HG02885 (cell line): Measurements from ENCODE around the gene MRGPRD.

Source experiments
- ATAC-seq: cut with Tn5 transposase; IDR thresholded peaks from one replicate; pipeline ENCODE4 v1.9.1; 2021; ENCODE audit warnings: mild to moderate bottlenecking; ENCODE audit not compliant: unreplicated experiment, poor library complexity

Gene MRGPRD

DNA sequence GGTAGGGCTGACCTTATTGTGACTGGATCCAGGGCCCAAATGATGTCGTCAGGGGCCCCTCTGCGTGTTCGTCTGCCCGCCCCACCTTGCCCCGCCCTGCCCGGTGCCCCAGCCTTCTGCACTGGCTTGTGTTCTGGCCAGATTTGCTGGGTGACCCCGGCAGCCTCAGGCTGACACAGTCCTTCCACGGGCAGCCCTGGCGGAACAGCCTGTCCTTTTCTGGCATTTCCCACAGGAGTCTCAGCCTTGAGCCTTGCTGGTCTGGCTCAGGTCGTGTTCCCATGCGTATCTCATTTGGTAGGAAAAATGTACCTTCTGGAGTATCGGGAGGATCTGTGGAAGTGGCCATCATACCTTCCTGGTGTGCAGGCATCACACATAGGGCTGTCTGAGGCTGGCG lies 46.1 kb downstream of the MRGPRD start:
- no peak for ATAC-seq

DNA sequence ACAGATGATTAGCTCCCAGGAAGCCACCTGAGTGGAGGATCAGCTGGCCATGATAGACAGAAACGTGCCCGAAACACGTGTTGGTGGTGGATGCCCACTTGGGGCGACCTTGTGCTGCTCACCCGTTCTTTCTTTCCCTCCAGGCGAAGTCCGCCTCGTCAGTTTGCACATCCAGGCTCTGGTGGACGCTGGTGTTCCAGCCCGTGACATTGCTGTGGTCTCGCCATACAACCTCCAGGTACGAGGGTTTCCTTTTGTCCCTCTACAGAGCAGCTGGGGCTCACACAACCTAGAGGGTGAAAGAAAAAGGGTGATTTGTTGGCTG lies 46.5 kb downstream of the MRGPRD start:
- ATAC-seq, result no peak

DNA sequence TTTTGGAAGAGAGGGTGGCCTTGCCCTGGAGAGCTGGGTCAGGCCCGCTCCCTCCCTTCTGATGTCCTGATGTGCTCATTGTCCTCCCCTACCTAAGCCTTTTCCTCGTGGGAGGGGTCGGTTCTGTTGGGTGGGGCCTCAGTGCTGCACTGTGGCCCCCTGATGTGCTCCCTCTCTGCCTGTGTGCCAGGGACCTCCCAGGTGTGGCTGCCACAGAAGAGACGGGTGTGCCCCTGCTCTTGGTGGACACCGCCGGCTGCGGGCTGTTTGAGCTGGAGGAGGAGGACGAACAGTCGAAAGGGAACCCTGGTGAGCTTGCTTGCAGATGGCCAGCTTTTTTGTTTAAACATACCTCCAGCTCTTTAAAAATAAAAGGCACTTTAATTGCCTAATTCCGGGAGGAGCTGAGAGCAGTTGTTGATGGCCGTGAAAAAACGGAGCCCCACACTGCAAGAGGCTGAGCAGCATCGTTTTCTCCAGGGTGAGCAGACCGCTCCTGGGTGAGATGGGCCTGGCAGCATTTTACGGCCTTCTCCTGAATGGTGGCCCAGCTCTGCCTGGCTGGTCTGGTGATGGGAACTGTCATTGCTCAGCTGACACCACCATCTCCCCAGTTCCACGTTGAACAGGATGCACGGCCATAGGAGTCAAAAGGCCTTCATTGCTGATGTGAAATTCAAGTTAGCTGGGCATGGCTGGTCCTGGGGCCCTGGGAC lies 47.0 kb downstream of the MRGPRD start:
- ATAC-seq, result no peak

DNA sequence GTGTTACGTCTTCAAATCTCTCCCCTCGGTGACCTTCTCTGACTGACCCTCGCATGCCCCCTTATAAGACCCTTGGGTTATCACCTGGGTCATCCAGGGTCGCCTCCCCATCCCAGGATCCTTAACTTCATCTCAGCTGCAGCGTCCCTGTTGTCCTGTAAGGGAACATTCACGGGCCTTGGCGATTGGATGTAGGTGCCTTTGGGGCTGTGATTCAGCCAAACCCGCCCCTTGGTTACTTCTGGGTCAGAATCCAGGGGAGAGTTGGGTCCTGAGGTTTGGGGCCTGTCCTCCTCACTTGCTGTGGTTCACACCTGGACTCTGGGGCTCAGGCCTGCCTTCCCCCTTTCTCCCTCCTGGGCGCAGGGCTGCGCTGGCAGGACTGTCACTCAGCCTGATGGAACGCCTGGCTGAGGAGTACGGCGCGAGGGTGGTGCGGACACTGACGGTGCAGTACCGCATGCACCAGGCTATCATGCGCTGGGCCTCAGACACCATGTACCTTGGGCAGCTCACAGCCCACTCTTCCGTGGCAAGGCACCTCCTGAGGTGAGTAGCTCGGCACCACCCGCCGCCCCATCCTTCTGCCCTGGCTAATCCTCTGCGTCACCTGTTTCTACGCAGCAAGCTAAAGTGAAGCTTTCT lies 47.7 kb downstream of the MRGPRD start:
- no peak for ATAC-seq

DNA sequence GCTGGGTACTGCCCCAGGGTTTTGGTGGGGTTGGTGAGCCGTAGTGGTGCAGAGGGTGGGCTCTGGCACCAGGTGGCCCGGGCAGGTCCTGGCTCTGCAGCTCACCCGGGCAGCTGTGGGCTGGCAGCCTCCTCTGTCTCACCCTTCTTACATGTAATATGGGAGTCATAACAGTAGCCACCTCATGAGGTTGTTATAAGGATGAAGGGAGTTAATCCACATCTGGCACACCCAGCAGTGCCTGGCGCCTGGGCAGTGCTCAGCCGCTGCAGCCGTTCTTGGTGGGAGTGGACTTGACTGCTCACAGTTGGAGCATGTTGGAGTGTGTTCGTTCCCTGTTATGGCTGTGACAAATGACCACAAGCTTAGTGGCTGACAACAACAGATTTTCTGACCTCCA lies 48.4 kb downstream of the MRGPRD start:
- no peak for ATAC-seq

DNA sequence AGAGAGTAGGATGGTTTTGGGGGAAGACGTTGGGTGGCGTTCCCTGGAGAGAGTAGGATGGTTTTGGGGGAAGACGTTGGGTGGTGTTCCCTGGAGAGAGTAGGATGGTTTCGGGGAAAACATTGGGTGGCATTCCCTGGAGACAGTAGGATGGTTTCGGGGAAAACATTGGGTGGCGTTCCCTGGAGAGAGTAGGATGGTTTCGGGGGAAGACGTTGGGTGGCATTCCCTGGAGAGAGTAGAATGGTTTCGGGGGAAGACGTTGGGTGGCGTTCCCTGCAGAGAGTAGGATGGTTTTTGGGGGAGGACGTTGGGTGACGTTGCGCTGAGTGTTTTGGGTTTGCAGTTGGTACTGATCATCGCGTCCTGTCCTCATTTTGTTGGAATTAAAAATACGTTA lies 48.9 kb downstream of the MRGPRD start:
- ATAC-seq, result no peak

DNA sequence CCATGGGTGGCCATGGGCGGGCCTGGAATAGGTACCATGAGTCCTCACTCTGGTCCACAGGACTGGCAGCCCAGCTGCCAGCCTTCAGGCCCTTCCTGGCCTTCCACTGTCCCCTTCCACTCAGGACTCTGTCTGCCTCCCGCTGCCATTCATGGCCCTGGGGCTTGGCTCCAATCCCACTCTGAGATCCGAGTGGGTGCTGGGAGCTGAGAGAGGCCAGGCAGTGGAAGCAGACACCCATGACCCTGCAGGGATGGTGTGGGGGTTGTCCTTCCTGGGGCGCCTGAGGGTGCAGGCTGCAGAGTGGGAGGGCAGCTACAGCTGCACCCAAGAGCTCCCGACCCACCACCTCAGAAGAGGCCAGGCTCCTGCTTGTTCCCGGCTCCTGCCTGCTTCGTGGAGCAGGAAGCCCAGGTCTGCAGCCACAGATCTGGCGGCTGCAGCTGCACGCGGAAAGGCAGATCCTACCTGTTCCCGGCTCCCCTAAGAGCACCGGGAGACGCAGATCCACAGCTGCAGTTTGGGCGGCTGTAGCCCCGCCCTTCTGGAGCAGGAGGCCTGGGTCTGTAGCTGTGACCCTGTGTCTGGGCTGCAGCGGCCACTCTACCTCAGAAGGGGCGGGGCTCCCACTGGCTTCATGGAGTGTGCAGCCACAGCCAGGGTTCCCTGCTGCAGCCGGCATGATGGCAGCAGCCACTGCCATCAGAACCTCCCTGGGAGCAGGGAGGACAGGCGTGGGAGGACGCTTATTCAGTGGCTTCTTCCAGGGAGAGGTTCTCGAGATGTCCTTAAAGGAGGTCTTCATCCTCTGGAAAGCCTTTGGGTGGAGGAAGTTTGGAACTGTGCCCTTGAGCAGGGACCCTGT lies 49.6 kb downstream of the MRGPRD start:
- ATAC-seq, result no peak
